Skeletal muscle tissue (tissue), 4 donors: ENCODE data around the gene TMEM40. TPM values are rescaled to one million over a fixed set of nuclear protein-coding genes. Genes with fewer than 3 reads are reported as not detected.

Experiments
- H3K27ac ChIP-seq: one replicate; pipeline ENCODE4 v1.7.0; 2013; ENCODE audit warnings: mild to moderate bottlenecking, low read depth, low read length, inconsistent platforms
- H3K27me3 ChIP-seq, 3 donors: one replicate each; pipeline ENCODE4 v1.7.0; 2013; ENCODE audit warnings: low read length in 3 of 3; ENCODE audit not compliant: control insufficient read depth in 3 of 3, insufficient read depth in 3 of 3
- H3K36me3 ChIP-seq, 3 donors: one replicate each; pipeline ENCODE4 v1.7.0; 2013; ENCODE audit warnings: low read length in 3 of 3; ENCODE audit not compliant: control insufficient read depth in 3 of 3, insufficient read depth in 3 of 3
- H3K4me1 ChIP-seq, 3 donors: one replicate each; pipeline ENCODE4 v1.7.0; 2013; ENCODE audit warnings: low read length in 3 of 3, mild to moderate bottlenecking in 3 of 3; ENCODE audit not compliant: control insufficient read depth in 3 of 3, insufficient read depth in 3 of 3
- H3K4me3 ChIP-seq, 3 donors: one replicate each; pipeline ENCODE4 v1.7.0; 2013; ENCODE audit warnings: low read length in 3 of 3
- H3K9ac ChIP-seq, 3 donors: one replicate each; pipeline ENCODE4 v1.7.0; 2013; ENCODE audit warnings: low read length in 3 of 3, mild to moderate bottlenecking in 3 of 3, moderate library complexity in 2 of 3, low read depth in 1 of 3
- H3K9me3 ChIP-seq, 3 donors: one replicate each; pipeline ENCODE4 v1.7.0; 2013; ENCODE audit warnings: low read length in 3 of 3; ENCODE audit not compliant: control insufficient read depth in 3 of 3
- total RNA-seq: library from RNA; depleted of rRNA; stranded (reverse); fragments of >200 nt; gene quantifications from one replicate; pipeline ENCODE4 v1.2.3, GENCODE V29; 2014
- donor health status: Osteomylitis.

TMEM40 gene
- total RNA-seq, 1 donor from 2014 or later, result under 0.01 TPM

- Histone ChIP-seq H3K36me3 (no peaks in the 10 kb centered on the region), H3K4me3 (no peak overlapping the region), H3K27me3 (no peaks in the 10 kb centered on the region), H3K27ac (no peak overlapping the region), H3K9ac (no peak overlapping the region), H3K9me3 (no peaks in the 10 kb centered on the region), H3K4me1 (peaks cover 0 to 8% (median 7%) of the 10 kb centered on the region in 3 donors)
These were observed 7.5 kb upstream of the TMEM40 start for GRCh38 chr3:12766541-12766940.

- H3K27ac ChIP-seq, result peak overlapping the region; percentile 83
- H3K36me3 ChIP-seq, result no peaks in the 10 kb centered on the region
- no peak overlapping the region for H3K9ac ChIP-seq
- H3K4me1 ChIP-seq, result peaks cover 0 to 8% (median 7%) of the 10 kb centered on the region in 3 donors
- H3K9me3 ChIP-seq, result no peaks in the 10 kb centered on the region
- no peaks in the 10 kb centered on the region for H3K27me3 ChIP-seq
- H3K4me3 ChIP-seq, result no peak overlapping the region
These were observed 5.2 kb upstream of the TMEM40 start for GRCh38 chr3:12764171-12764776.

DNA sequence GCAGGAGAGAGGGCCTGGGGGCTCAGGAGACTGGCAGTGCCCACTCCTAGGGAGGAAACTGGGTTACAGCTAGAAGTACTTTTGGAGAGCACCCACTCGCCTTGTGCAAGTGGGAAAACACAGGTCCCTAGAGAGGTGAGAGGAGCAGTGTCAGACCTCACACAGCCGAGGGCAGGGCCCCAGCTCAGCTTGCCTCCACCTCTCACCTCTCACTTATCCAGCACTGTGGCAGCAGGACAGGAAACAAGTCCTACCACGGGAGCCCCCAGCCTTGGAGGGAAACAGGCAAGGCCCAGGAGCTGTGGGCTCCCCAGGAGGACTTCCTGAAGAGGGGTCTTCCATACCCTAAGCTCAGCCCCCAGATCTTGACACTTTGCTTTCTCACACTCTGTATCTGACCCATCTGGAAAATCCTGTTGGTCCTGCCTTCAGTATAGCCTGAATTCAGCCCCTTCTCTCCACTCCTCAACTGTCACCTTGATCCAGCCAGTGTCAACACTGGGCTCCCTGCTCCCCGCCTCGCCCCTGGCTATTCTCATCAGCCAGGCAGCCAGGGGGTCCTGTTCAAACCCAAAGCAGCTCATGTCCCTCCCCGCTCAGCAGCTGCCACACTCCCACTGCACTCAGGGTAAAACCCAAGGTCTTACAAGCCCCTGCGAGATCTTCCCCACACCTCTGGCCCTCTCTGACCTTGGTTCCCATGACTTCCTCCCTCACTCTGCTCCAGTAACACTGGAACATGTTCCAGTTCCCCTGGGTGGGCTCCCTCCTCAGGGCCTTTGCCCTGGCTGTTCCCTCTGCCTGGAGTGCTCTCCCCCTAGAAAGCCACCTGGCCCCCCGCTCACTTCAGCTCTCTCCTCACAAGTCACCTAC, 870 bp upstream of the TMEM40 start:
- H3K36me3 ChIP-seq, result no peaks in the 10 kb centered on the region
- no peaks in the 10 kb centered on the region for H3K27me3 ChIP-seq
- no peak overlapping the region for H3K9ac ChIP-seq
- no peak overlapping the region for H3K4me3 ChIP-seq
- H3K27ac ChIP-seq, result no peak overlapping the region
- no peaks in the 10 kb centered on the region for H3K9me3 ChIP-seq
- peaks cover 5 to 20% (median 20%) of the 10 kb centered on the region in 3 donors for H3K4me1 ChIP-seq

DNA sequence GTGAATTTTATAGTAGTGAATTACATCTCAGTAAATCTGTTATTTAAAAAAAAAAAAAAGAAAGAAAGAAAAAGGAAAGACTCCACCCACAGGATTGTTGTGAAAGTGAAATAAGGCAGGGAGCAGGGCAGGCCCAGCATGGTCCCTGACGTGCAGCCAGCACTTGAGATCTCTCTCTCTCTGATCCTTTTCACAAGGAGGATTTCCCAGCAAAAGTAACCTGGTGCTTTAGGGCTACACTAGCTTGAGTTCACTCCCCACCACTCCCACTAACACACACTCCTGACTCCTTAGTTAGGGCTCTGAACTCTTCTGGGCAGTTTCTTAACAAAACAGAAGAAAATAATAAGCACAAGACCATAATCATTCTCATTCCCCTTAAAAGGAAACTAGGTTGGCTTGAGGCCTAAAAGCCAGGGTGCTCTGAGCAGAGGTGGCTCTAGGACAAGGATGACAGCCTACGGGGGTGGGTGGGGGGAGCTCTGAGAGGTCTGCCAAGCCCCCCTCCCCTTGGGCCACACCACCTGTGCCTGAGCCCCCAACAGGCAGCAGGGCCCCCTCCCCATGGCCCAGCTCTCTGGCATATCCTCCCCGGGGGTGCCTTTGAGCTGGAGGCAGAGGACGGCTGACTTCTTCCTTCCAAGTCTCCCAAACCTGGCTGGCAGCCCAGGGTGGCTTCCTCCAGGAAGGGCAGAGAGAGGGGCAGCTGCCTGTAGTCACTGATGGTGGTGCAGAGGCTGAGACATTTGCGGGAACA, 856 bp downstream of the TMEM40 start:
- Histone ChIP-seq H3K9me3 (no peaks in the 10 kb centered on the region), H3K27me3 (no peaks in the 10 kb centered on the region), H3K36me3 (no peaks in the 10 kb centered on the region), H3K9ac (peak overlapping the region; percentile 2 to 64 (median 57)), H3K4me1 (peaks cover 5 to 15% (median 14%) of the 10 kb centered on the region in 3 donors), H3K4me3 (no peak overlapping the region), H3K27ac (no peak overlapping the region)

DNA sequence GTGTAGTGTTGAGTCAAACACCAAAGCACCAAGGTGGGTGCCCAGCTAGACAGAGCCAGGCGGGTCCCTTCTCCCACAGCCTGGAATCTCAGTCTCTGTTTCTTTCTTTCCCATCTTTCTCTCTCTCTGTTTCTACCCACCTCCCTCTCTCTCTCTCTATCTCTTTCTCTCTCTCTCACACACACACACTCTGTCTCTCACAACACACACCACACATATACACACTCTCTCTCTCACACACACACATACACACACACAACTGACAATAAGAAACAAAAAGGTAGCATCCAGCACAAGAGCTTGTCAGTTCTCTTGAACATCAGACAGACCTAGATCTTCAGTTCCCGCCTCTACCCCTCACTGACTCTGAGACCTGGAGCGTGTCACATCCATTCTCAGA, 2.4 kb downstream of the TMEM40 start:
- Histone ChIP-seq H3K4me1 (peaks cover 5 to 24% (median 18%) of the 10 kb centered on the region in 3 donors), H3K27me3 (no peaks in the 10 kb centered on the region), H3K27ac (no peak overlapping the region), H3K36me3 (no peaks in the 10 kb centered on the region), H3K9ac (no peak overlapping the region), H3K4me3 (no peak overlapping the region), H3K9me3 (no peaks in the 10 kb centered on the region)

- Histone ChIP-seq H3K9me3 (no peaks in the 10 kb centered on the region), H3K27ac (no peak overlapping the region)
These were observed 2.9 kb downstream of the TMEM40 start for GRCh38 chr3:12756175-12756574.

GRCh38 chr3:12755754-12756153, 3.3 kb downstream of the TMEM40 start:
- H3K27me3 ChIP-seq, result no peaks in the 10 kb centered on the region
- H3K27ac ChIP-seq, result no peak overlapping the region

More at GRCh38 chr3:12756175-12756574, 2.9 kb downstream of the TMEM40 start:
- H3K36me3 ChIP-seq, result no peaks in the 10 kb centered on the region
- H3K9ac ChIP-seq, result no peak overlapping the region
- no peak overlapping the region for H3K4me3 ChIP-seq
- H3K4me1 ChIP-seq, result peaks cover 5 to 29% (median 18%) of the 10 kb centered on the region in 3 donors
- H3K27me3 ChIP-seq, result no peaks in the 10 kb centered on the region

DNA sequence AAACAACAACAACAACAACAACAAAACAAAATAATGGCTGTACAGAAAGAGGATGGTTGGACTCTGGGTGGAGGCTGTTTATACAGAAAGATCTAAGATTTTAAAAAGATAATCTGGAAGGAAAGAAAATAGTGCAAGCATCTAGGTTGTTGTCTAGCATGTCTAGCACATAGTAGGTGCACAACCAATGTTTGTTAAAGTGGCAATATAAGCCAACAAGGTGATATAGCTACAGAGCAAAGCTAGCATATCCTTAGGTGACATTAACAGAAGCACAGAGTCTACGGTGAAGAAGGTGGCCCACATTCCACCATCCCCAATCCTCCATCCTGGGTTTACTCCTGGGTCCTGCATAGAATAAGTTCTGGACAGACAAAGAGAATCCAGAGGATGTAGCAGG, 4.7 kb downstream of the TMEM40 start:
- H3K36me3 ChIP-seq, result no peaks in the 10 kb centered on the region
- peaks cover 12 to 40% (median 32%) of the 10 kb centered on the region in 3 donors for H3K4me1 ChIP-seq
- no peak overlapping the region for H3K27ac ChIP-seq
- no peak overlapping the region for H3K4me3 ChIP-seq
- H3K9me3 ChIP-seq, result no peaks in the 10 kb centered on the region
- H3K27me3 ChIP-seq, result no peaks in the 10 kb centered on the region
- H3K9ac ChIP-seq, result no peak overlapping the region

More at GRCh38 chr3:12755754-12756153, 3.3 kb downstream of the TMEM40 start:
- Histone ChIP-seq H3K9ac (no peak overlapping the region), H3K9me3 (no peaks in the 10 kb centered on the region), H3K4me1 (peaks cover 5 to 33% (median 22%) of the 10 kb centered on the region in 3 donors), H3K36me3 (no peaks in the 10 kb centered on the region), H3K4me3 (no peak overlapping the region)

- Histone ChIP-seq H3K9me3 (no peaks in the 10 kb centered on the region), H3K9ac (no peak overlapping the region), H3K36me3 (no peaks in the 10 kb centered on the region), H3K27ac (no peak overlapping the region), H3K27me3 (no peaks in the 10 kb centered on the region), H3K4me3 (no peak overlapping the region), H3K4me1 (peaks cover 12 to 32% (median 26%) of the 10 kb centered on the region in 3 donors)
These were observed 5.6 kb downstream of the TMEM40 start for GRCh38 chr3:12753275-12754028.
